BE2C (cell line): ENCODE measurements around the gene CLVS2.

Source experiments
- DNase-seq: peaks from one replicate; pipeline ENCODE4 v3.0.0-alpha.2; 2020
- H3K27me3 ChIP-seq: fragments of 250-450 bp; sonication (Bioruptor Pico); 2 replicates; pipeline ENCODE4 v1.5.1; 2020; ENCODE audit warnings: mild to moderate bottlenecking
- H3K36me3 ChIP-seq: fragments of 250-450 bp; sonication (Bioruptor Pico); 2 replicates; pipeline ENCODE4 v1.5.1; 2020; ENCODE audit warnings: mild to moderate bottlenecking
- H3K4me1 ChIP-seq: fragments of 250-450 bp; sonication (Bioruptor Pico); 2 replicates; pipeline ENCODE4 v1.5.1; 2020
- H3K4me3 ChIP-seq: 2 replicates; pipeline ENCODE4 v1.5.1; 2011; ENCODE audit warnings: low read depth, low read length
- H3K9me3 ChIP-seq: fragments of 250-450 bp; sonication (Bioruptor Pico); 2 replicates; pipeline ENCODE4 v1.5.1; 2020
- CTCF ChIP-seq: IDR thresholded peaks from 2 replicates; pipeline ENCODE4 v1.5.1; 2012; ENCODE audit warnings: mild to moderate bottlenecking, low read depth, low read length

The CLVS2 gene

GRCh38 chr6:123091896-123092271 lies 95.8 kb downstream of the CLVS2 start:
- TF ChIP-seq CTCF, result no peak
- H3K4me3 ChIP-seq, result no peak overlapping the region

GRCh38 chr6:123094795-123095194 lies 98.8 kb downstream of the CLVS2 start:
- Histone ChIP-seq H3K27me3 (no peaks in the 10 kb centered on the region), H3K9me3 (no peaks in the 10 kb centered on the region), H3K4me1 (no peaks in the 10 kb centered on the region), H3K4me3 (no peak overlapping the region), H3K36me3 (no peaks in the 10 kb centered on the region)
- TF ChIP-seq CTCF, result no peak
- no peak for DNase-seq

More at GRCh38 chr6:123091896-123092271, 95.8 kb downstream of the CLVS2 start:
- Histone ChIP-seq H3K9me3 (no peaks in the 10 kb centered on the region), H3K27me3 (no peaks in the 10 kb centered on the region), H3K36me3 (no peaks in the 10 kb centered on the region), H3K4me1 (no peaks in the 10 kb centered on the region)
- no peak for DNase-seq

- TF ChIP-seq CTCF, result no peak
- no peaks in the 10 kb centered on the region for H3K4me1 ChIP-seq
- H3K9me3 ChIP-seq, result no peaks in the 10 kb centered on the region
- no peaks in the 10 kb centered on the region for H3K36me3 ChIP-seq
- DNase-seq, result no peak
- H3K4me3 ChIP-seq, result no peak overlapping the region
- no peaks in the 10 kb centered on the region for H3K27me3 ChIP-seq
Measured at GRCh38 chr6:123105561-123105960, 109.5 kb downstream of the CLVS2 start.

GRCh38 chr6:123116370-123116769 lies 120.3 kb downstream of the CLVS2 start:
- TF ChIP-seq CTCF, result no peak
- H3K27me3 ChIP-seq, result no peaks in the 10 kb centered on the region
- no peak overlapping the region for H3K4me3 ChIP-seq
- H3K36me3 ChIP-seq, result no peaks in the 10 kb centered on the region
- no peaks in the 10 kb centered on the region for H3K4me1 ChIP-seq
- DNase-seq, result no peak
- no peaks in the 10 kb centered on the region for H3K9me3 ChIP-seq

GRCh38 chr6:123117145-123117908 lies 121.3 kb downstream of the CLVS2 start:
- no peaks in the 10 kb centered on the region for H3K36me3 ChIP-seq
- no peaks in the 10 kb centered on the region for H3K4me1 ChIP-seq
- no peaks in the 10 kb centered on the region for H3K9me3 ChIP-seq
- no peak overlapping the region for H3K4me3 ChIP-seq
- no peak for TF ChIP-seq CTCF
- H3K27me3 ChIP-seq, result no peaks in the 10 kb centered on the region
- DNase-seq, result no peak

GRCh38 chr6:123118811-123119210 lies 122.8 kb downstream of the CLVS2 start:
- no peaks in the 10 kb centered on the region for H3K27me3 ChIP-seq
- no peaks in the 10 kb centered on the region for H3K36me3 ChIP-seq
- H3K4me1 ChIP-seq, result no peaks in the 10 kb centered on the region
- H3K4me3 ChIP-seq, result no peak overlapping the region
- H3K9me3 ChIP-seq, result no peaks in the 10 kb centered on the region
- TF ChIP-seq CTCF, result no peak
- no peak for DNase-seq
